IMR-90 (cell line): ENCODE measurements around the gene LAMTOR1. TPM values are rescaled to one million over a fixed set of nuclear protein-coding genes. Genes with fewer than 3 reads are reported as not detected.

Experiments
- ATAC-seq: fragments of 200-7000 bp; cut with Tn5 transposase; 2 replicates; pipeline ENCODE4 v1.9.1; 2020; ENCODE audit warnings: low read depth, mild to moderate bottlenecking, moderate library complexity
- BruUV-seq: library from RNA; stranded (reverse); fragments of 400-500 nt; replicated peaks from 2 replicates; lab custom pipeline; 2021; lab: Mats Ljungman, UMichigan
- CTCF ChIA-PET: fragments of 300-600 bp; formaldehyde crosslinking; extraction: SDS; loops from one replicate; lab custom pipeline; 2021; ENCODE audit warnings: antibody characterized with exemption; lab: Yijun Ruan, JAX
- POLR2A ChIA-PET: fragments of 300-600 bp; sonication (Branson Sonifier 250); formaldehyde crosslinking; loops from one replicate; lab custom pipeline; 2022; ENCODE audit warnings: antibody characterized with exemption; ENCODE audit not compliant: unreplicated experiment; lab: Charles Lee
- DNase-seq: peaks from one replicate; pipeline ENCODE4 v3.0.0; 2013
- H2AFZ ChIP-seq: replicated peaks from 2 replicates; pipeline ENCODE3; 2013; ENCODE audit warnings: low read length, mild to moderate bottlenecking; ENCODE audit not compliant: poor library complexity
- H2AK5ac ChIP-seq: 2 replicates; pipeline ENCODE4 v1.6.1; 2013; ENCODE audit warnings: low read depth, low read length, inconsistent platforms
- H2AK9ac ChIP-seq: replicated peaks from 2 replicates; pipeline ENCODE3; 2013; ENCODE audit warnings: mild to moderate bottlenecking, low read depth, low read length, moderate library complexity; ENCODE audit not compliant: poor library complexity
- H2BK120ac ChIP-seq: 2 replicates; pipeline ENCODE4 v1.6.1; 2013; ENCODE audit warnings: low read depth, low read length, inconsistent platforms
- H2BK15ac ChIP-seq: 3 replicates; pipeline ENCODE4 v1.6.1; 2013; ENCODE audit warnings: low read depth, low read length, inconsistent platforms
- H2BK20ac ChIP-seq: 2 replicates; pipeline ENCODE4 v1.6.1; 2013; ENCODE audit warnings: low read depth, mild to moderate bottlenecking, inconsistent platforms, low read length, moderate library complexity
- H2BK5ac ChIP-seq: 2 replicates; pipeline ENCODE4 v1.6.1; 2013; ENCODE audit warnings: mild to moderate bottlenecking, low read depth, low read length, inconsistent platforms; ENCODE audit not compliant: poor library complexity, severe bottlenecking
- H3K14ac ChIP-seq: replicated peaks from 2 replicates; pipeline ENCODE4 v1.6.1; 2013; ENCODE audit warnings: low read depth, low read length, inconsistent platforms
- H3K18ac ChIP-seq: 2 replicates; pipeline ENCODE4 v1.6.1; 2013; ENCODE audit warnings: low read depth, low read length, control low read depth
- H3K23ac ChIP-seq: 2 replicates; pipeline ENCODE4 v1.6.1; 2013; ENCODE audit warnings: low read depth, low read length, inconsistent platforms
- H3K27ac ChIP-seq: 2 replicates; pipeline ENCODE4 v1.5.1; 2013; ENCODE audit warnings: mild to moderate bottlenecking, control low read depth, low read length; ENCODE audit not compliant: insufficient read depth
- H3K27me3 ChIP-seq: 2 replicates; pipeline ENCODE4 v1.6.1; 2013; ENCODE audit warnings: low read length; ENCODE audit not compliant: control insufficient read depth, insufficient read depth
- H3K36me3 ChIP-seq: 2 replicates; pipeline ENCODE4 v1.6.1; 2013; ENCODE audit warnings: low read length, mixed read lengths; ENCODE audit not compliant: control insufficient read depth, insufficient read depth
- H3K4ac ChIP-seq: 2 replicates; pipeline ENCODE4 v1.6.1; 2013; ENCODE audit warnings: low read depth, low read length, inconsistent platforms
- H3K4me1 ChIP-seq: 2 replicates; pipeline ENCODE4 v1.6.1; 2013; ENCODE audit warnings: low read length, mixed read lengths; ENCODE audit not compliant: control insufficient read depth, insufficient read depth
- H3K4me2 ChIP-seq: 2 replicates; pipeline ENCODE4 v1.6.1; 2013; ENCODE audit warnings: low read depth, mild to moderate bottlenecking, control low read depth, low read length, moderate library complexity
- H3K4me3 ChIP-seq: 2 replicates; pipeline ENCODE4 v1.5.1; 2013; ENCODE audit warnings: low read depth, mild to moderate bottlenecking, control low read depth, low read length, moderate library complexity; ENCODE audit not compliant: insufficient read depth
- H3K56ac ChIP-seq: 2 replicates; pipeline ENCODE4 v1.6.1; 2013; ENCODE audit warnings: low read length, inconsistent platforms; ENCODE audit not compliant: insufficient read depth; ENCODE audit errors: extremely low read depth
- H3K79me1 ChIP-seq, 2 experiments: 2 replicates each; pipeline ENCODE4 v1.6.1; 2013; ENCODE audit warnings: low read length in 2 of 2, inconsistent platforms in 1 of 2, low read depth in 1 of 2
- H3K9ac ChIP-seq: 2 replicates; pipeline ENCODE4 v1.6.1; 2013; ENCODE audit warnings: low read depth, low read length, control low read depth
- H3K9me1 ChIP-seq: 2 replicates; pipeline ENCODE4 v1.6.1; 2013; ENCODE audit warnings: low read length, inconsistent platforms; ENCODE audit not compliant: insufficient read depth
- H3K9me3 ChIP-seq: 2 replicates; pipeline ENCODE4 v1.6.1; 2013; ENCODE audit warnings: low read length; ENCODE audit not compliant: control insufficient read depth, insufficient read depth
- H4K20me1 ChIP-seq: 2 replicates; pipeline ENCODE4 v1.6.1; 2013; ENCODE audit warnings: low read length, inconsistent platforms; ENCODE audit not compliant: insufficient read depth
- H4K5ac ChIP-seq: 2 replicates; pipeline ENCODE4 v1.6.1; 2013; ENCODE audit warnings: mild to moderate bottlenecking, low read depth, low read length, control low read depth
- H4K8ac ChIP-seq, 2 experiments: 2 replicates each; pipeline ENCODE4 v1.6.1; 2013; ENCODE audit warnings: low read depth in 2 of 2, low read length in 2 of 2, control low read depth in 1 of 2, inconsistent platforms in 1 of 2
- H4K91ac ChIP-seq: 2 replicates; pipeline ENCODE4 v1.6.1; 2013; ENCODE audit warnings: low read depth, low read length, inconsistent platforms; ENCODE audit not compliant: insufficient read depth
- CEBPB ChIP-seq: IDR thresholded peaks from 2 replicates; pipeline ENCODE4 v1.6.1; 2012; ENCODE audit warnings: low read depth, low read length, improper control_type of control experiment
- MAFK ChIP-seq: IDR thresholded peaks from 2 replicates; pipeline ENCODE4 v1.6.1; 2012; ENCODE audit warnings: low read depth, low read length, improper control_type of control experiment
- NFE2L2 ChIP-seq: fragments of 150-350 bp; IDR thresholded peaks from 2 replicates; pipeline ENCODE4 v1.6.1; 2016; ENCODE audit warnings: low read depth, mild to moderate bottlenecking, low read length
- SMC3 ChIP-seq: fragments of 150-350 bp; IDR thresholded peaks from 2 replicates; pipeline ENCODE4 v1.6.1; 2016; ENCODE audit warnings: low read depth, mild to moderate bottlenecking, antibody characterized with exemption, low read length, moderate library complexity
- WGBS, 2 experiments: methylation state at CpG; one replicate each; pipeline versions ENCODE4 v1.1.5 to v1.1.7; 2013; ENCODE audit warnings: missing lambda C conversion rate in 2 of 2; ENCODE audit not compliant: insufficient read length in 1 of 2; ENCODE audit errors: extremely low coverage in 2 of 2; 5-methylcytosine and 5-hydroxymethylcytosine counted together
- dilution Hi-C: fragments of 300-500 bp; cut with HindIII; formaldehyde crosslinking; loops from one replicate; pipeline ENCODE4 v1.14.3; 2018; ENCODE audit warnings: low sequenced_read_pairs; ENCODE audit not compliant: unreplicated experiment
- in situ Hi-C: fragments of 300-500 bp; cut with MboI; formaldehyde crosslinking; loops from 3 replicates; pipeline ENCODE4 v1.14.3; 2019; ENCODE audit warnings: low sequenced_read_pairs, inconsistent platforms, mixed read lengths
- intact Hi-C: fragments of 100-400 bp; cut with micrococcal nuclease; formaldehyde crosslinking; loops from 2 replicates; pipeline ENCODE4 v1.10.0; 2022
- polyA plus RNA-seq, 3 experiments: library from polyadenylated mRNA; depleted of rRNA; stranded (reverse); fragments of >200 nt; gene quantifications; 2 replicates each; pipeline ENCODE4 v1.2.3, GENCODE V29; 2012; ENCODE audit warnings: low replicate concordance in 1 of 3
- total RNA-seq: library from RNA; depleted of rRNA; stranded (reverse); fragments of >200 nt; gene quantifications from 2 replicates; pipeline ENCODE4 v1.2.3, GENCODE V29; 2012

LAMTOR1 gene
- total and polyA plus RNA-seq, 2 of the 4 experiments (the other 2 are of a cell fraction) = 126 to 137 TPM

DNA sequence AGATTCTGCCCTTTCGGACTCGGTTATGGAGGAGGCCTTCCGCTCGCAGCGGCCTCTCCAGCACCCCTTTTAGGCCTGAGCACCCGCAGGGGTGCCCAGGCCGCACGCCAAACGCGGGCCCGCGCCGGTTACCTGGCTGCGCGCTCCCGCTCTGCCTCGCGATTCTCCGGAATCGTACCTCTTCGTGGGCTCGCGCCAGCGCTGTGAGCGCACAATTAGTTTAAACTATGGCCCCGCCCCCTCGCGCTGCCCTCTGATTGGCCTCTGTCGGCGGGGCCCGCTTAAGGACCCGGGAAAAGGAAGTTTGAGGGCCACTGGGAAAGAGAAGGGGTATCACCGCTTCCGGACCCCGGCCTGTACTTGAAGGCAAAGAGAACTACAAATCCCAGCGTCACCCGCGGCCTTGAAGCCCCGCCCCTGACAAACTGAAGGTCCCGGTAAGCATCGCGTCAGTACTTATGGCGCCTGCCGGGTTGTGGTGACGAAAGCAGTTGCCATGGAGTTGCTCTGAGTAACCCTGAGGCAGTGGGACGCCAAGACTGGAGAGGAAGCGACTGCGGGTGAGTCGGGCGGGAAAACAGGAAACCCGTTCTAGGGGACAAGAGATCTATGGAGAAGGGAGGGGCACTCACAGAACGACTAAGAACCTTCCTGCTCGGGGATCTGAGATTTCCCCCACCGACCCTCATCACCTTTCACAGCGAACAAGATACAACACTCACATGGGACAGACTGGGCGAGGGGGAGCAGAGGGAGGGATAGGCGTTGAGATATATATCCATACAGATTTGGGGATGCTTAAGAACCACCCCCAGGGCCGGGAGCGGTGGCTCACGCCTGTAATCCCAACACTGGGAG is 22.5 kb downstream of the LAMTOR1 start, which contains the start of the genes LRRC51 and NUMA1 (continued):
- no peak for TF ChIP-seq NFE2L2

DNA sequence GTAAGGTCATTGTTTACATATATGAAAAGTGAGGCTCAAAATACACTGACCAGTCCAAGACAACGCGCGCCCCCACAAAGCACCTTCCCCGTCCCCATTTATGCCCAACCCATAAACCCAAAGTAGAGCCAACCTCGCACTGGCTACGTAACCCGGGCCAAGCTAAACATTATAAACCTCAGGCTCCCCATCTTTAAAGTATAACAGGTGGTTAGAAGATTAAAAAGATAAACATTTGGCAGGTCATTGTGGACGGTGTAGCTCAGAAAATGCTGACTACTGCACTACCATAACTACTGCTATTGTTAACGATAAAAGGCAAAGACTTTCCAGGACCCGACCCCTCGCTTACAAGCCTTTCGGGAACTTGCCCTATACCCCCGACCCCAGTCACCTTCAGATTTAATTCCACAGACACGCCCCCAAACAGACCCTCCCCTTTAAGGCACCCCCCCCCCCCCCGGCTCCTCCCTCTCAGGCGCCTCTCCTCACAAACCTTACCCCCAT is 23.2 kb downstream of the LAMTOR1 start:
- CTCF ChIA-PET = no interaction called here
- Histone ChIP-seq H4K91ac (no peak overlapping the region), H2BK120ac (0 out of 2 replicates have a peak overlapping the region, but pooled peaks have one; percentile 32), H4K8ac (peak overlapping the region in 1 of 2 experiments; percentile 46; a peak in 1 of 4 replicates), H4K5ac (no peak overlapping the region; the same call in 1 of the 2 replicates), H3K4me3 (peak overlapping the region; percentile 57), H3K36me3 (no peaks in the 10 kb centered on the region), H3K14ac (peak overlapping the region; percentile 86), H3K9me3 (no peaks in the 10 kb centered on the region), H2BK20ac (no peak overlapping the region), H2AFZ (peak overlapping the region; percentile 93), H2AK9ac (peak overlapping the region; percentile 87), H3K9ac (peak overlapping the region; percentile 60), H2AK5ac (peak overlapping the region; percentile 57; the same call in 1 of the 2 replicates), H3K4me2 (peak overlapping the region; percentile 89), H3K4ac (peak overlapping the region; percentile 11; the same call in 1 of the 2 replicates), H4K20me1 (no peaks in the 10 kb centered on the region), H3K27me3 (no peaks in the 10 kb centered on the region), H2BK15ac (no peak overlapping the region), H2BK5ac (no peak overlapping the region), H3K79me1 (peaks cover 21 to 43% of the 10 kb centered on the region in 2 experiments), H3K9me1 (0 out of 2 replicates have a peak, but pooled peaks cover 4% of the 10 kb centered on the region), H3K23ac (peak overlapping the region; percentile 82), H3K27ac (peak overlapping the region; percentile 12; the same call in 1 of the 2 replicates), H3K4me1 (peaks cover 3% of the 10 kb centered on the region), H3K18ac (no peak overlapping the region), H3K56ac (peak overlapping the region; percentile 30; the same call in 1 of the 2 replicates)
- TF ChIP-seq CEBPB = no peak
- no peak for TF ChIP-seq NFE2L2
- no peak for TF ChIP-seq SMC3
- peak; percentile 91 for TF ChIP-seq MAFK
- POLR2A ChIA-PET = no interaction called here
- no TSS peak for BruUV-seq
- dilution Hi-C loops (no loop called here), intact Hi-C loops (loop anchor here (1.0 to 2.0 kb wide), 3 partner anchors 39 to 65 kb away; no protein-coding TSS in a partner anchor), in situ Hi-C loops (loop anchor here (5.0 kb wide), 1 partner anchor 43 kb away; no protein-coding TSS in a partner anchor)
- DNase-seq = no peak
- ATAC-seq = peak; percentile 47
- 0% methylated on average over 2 of the region's 16 CpGs; no CpG with 5 or more reads in 1 of the 2 experiments for WGBS, 2 experiments
